GM08714 (cell line): ENCODE measurements around the gene ITGA8.
"Not testable (repeated sequence)": the region's sequence is repeated elsewhere in the genome, so short reads cannot be mapped to it uniquely, and the experiment has no call there.

ENCODE experiments used
- H3K4me3 ChIP-seq: fragments of 200-500 bp; sonication (Bioruptor generic); 2 replicates; pipeline ENCODE4 v1.5.1; 2014; ENCODE audit warnings: mild to moderate bottlenecking, low read length, inconsistent platforms
- ZNF274 ChIP-seq: IDR thresholded peaks from 2 replicates; pipeline ENCODE4 v1.6.1; 2012; ENCODE audit warnings: mild to moderate bottlenecking, low read depth, low read length

Gene ITGA8

GRCh38 chr10:15483215-15484075 lies 236.3 kb downstream of the ITGA8 start:
- TF ChIP-seq ZNF274: no peak
- H3K4me3 ChIP-seq: no peak overlapping the region

- H3K4me3 ChIP-seq: no peak overlapping the region
- TF ChIP-seq ZNF274: no peak
Measured at GRCh38 chr10:15482156-15482555, 237.6 kb downstream of the ITGA8 start.

- H3K4me3 ChIP-seq: no peak overlapping the region
- no peak for TF ChIP-seq ZNF274
Measured at GRCh38 chr10:15478950-15479349, 240.8 kb downstream of the ITGA8 start.

- H3K4me3 ChIP-seq: no peak overlapping the region
- no peak for TF ChIP-seq ZNF274
Measured at GRCh38 chr10:15478429-15478828, 241.3 kb downstream of the ITGA8 start.

GRCh38 chr10:15476337-15476736 lies 243.4 kb downstream of the ITGA8 start:
- H3K4me3 ChIP-seq: no peak overlapping the region
- no peak for TF ChIP-seq ZNF274

GRCh38 chr10:15475439-15475838 lies 244.3 kb downstream of the ITGA8 start:
- not testable (repeated sequence) for H3K4me3 ChIP-seq

- no peak for TF ChIP-seq ZNF274
- no peak overlapping the region for H3K4me3 ChIP-seq
Measured at GRCh38 chr10:15474671-15475070, 245.1 kb downstream of the ITGA8 start.

- TF ChIP-seq ZNF274: no peak
- H3K4me3 ChIP-seq: no peak overlapping the region
Measured at GRCh38 chr10:15473396-15473767, 246.3 kb downstream of the ITGA8 start.

- no peak for TF ChIP-seq ZNF274
- H3K4me3 ChIP-seq: no peak overlapping the region
Measured at GRCh38 chr10:15472431-15473395, 247.0 kb downstream of the ITGA8 start.

- no peak for TF ChIP-seq ZNF274
Measured at GRCh38 chr10:15472008-15472407, 247.7 kb downstream of the ITGA8 start.

GRCh38 chr10:15469111-15469510 lies 250.6 kb downstream of the ITGA8 start:
- no peak for TF ChIP-seq ZNF274
- H3K4me3 ChIP-seq: no peak overlapping the region

More at GRCh38 chr10:15472008-15472407, 247.7 kb downstream of the ITGA8 start:
- H3K4me3 ChIP-seq: no peak overlapping the region

- TF ChIP-seq ZNF274: no peak
- H3K4me3 ChIP-seq: no peak overlapping the region
Measured at GRCh38 chr10:15464381-15464780, 255.3 kb downstream of the ITGA8 start.
